Cortex of kidney (tissue), 1 donor: ENCODE data around the gene GP1BB.

Experiments
- DNase-seq: peaks from one replicate; lab custom pipeline; 2025; lab: John Stamatoyannopoulos, UW

Gene GP1BB

GRCh38 chr22:19766511-19767426, 43.4 kb downstream of the GP1BB start:
- DNase-seq = no peak

GRCh38 chr22:19767427-19768341, 44.3 kb downstream of the GP1BB start:
- no peak for DNase-seq

- DNase-seq = no peak
These were observed 46.0 kb downstream of the GP1BB start for GRCh38 chr22:19769393-19769715.

- no peak for DNase-seq
These were observed 47.2 kb downstream of the GP1BB start for GRCh38 chr22:19770349-19771220.

- DNase-seq = no peak
These were observed 49.0 kb downstream of the GP1BB start for GRCh38 chr22:19772422-19772672.

GRCh38 chr22:19772673-19773469, 49.5 kb downstream of the GP1BB start:
- no peak for DNase-seq

- DNase-seq = no peak
These were observed 50.2 kb downstream of the GP1BB start for GRCh38 chr22:19773470-19774040.
